Stimulated activated CD4-positive, alpha-beta T cell treated with anti-CD3 and anti-CD28 coated beads, Interleukin-1b, Interleukin-23, amount 100 ng/mL, for 24 hours (primary cell): ENCODE data around the gene ANKRD12.

Experiments used
- DNase-seq, 4 experiments: peaks; one replicate each; pipeline ENCODE4 v3.0.0-alpha.2; 2020; ENCODE audit warnings: low read depth in 4 of 4, low spot score in 1 of 4

The ANKRD12 gene

DNA sequence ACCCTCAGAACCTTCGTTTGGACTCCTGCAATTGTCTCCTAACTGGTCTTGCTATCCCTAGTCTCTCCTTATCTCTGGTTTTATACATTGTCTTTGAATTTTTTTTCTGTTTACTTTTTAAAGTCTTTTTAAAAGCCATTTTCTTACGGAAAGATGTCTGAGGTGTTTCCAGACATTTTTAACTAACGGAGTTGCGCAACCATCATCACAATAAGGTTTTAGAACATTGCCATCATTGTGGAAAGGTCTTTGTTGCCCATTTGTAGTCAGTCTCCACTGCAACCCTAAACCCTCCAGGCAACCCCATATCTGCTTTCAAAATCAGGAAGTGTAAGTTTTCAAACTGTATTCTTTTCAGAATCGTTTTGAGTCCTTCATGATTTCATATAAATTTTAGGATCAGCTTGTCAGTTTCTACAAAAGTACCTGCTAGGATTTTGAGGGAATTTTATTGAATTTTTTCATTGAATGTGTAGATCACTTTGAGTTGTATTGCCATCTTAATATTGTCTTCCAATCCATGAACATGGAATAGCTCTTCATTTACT lies 46.3 kb downstream of the ANKRD12 start:
- DNase-seq: no peak

DNA sequence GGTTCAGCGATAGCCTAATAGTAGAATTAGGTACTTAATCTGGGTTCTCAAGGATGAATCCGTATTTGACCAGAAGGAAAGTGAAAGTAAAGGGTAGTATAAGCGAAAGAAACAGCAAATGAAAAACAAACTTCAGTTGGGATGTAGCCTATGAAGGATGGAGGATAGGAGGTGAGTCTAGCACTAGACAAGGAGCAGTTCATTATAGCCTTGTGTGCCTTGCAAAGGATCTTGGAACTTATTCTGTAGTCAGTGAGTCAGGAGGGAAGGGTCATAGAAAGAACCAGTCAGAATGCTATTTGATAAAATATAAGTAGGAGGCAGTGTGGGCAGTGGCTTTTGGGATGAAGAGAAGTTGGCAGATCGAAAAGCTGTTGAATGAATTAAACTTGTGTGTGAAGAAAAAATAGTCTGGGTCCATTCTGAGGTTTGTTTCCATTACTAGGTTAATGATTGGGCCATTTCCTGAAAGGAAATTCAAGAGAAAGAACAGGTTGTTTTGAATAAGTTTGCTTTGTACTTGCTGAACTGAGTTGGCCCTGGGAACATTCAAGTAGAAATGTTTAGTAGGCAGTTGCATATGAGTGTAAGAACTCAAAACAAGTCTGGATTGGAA lies 48.5 kb downstream of the ANKRD12 start:
- DNase-seq: no peak

DNA sequence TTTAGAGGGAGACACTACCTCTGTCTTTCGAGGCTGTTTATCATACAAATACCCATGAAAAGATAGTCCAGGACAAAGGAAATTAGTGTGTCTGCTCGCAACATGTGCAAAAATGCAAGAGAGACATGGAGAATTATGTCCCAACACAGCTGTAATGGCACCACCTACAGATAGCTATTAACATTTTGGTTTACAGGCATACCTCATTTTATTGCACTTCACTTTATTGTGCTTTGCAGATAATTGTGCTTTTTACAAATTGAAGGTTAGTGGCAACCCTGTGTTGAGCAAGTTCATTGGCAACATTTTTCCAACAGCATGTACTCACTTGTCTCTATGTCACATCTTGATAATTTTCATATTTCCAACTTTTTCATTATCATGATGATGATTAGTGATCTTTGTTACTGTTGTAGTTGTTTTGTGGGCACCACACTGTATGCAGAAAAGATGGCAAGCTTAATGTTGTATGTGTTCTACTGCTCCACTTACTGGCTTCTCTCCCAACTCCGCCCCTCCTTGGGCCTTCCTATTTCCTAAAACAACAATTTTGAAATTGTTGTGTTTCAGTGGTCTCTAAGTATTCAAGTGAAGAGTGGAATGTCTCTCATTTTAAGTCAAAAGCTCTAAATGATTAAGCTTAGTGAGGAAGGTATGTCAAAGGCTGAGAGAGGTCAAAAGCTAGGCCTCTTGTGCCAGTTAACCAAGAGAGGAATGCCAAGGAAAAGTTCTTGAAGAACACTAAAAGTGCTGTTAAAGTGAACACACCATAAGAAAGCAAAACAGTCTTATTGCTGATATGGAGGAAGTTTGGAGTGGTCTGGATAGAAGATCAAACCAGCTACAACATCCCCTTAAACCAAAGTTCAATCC lies 52.0 kb downstream of the ANKRD12 start:
- no peak for DNase-seq

DNA sequence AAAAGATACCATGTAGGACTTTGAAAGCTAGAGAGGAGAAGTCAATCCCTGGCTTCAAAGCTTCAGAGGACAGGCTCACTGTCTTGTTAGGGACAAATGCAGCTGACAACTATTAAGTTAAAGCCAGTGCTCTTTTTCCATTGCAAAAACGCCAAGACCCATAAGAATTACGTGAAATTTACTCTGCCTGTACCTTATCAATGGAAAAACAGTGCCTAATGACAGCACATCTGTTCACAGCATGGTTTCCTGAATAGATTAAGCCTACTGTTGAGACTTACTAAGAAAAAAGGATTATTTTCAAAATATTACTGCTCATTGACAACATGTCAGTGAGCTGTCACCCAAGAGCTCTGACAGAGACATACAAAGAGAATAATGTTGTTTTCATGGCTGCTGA lies 52.9 kb downstream of the ANKRD12 start:
- DNase-seq: no peak

DNA sequence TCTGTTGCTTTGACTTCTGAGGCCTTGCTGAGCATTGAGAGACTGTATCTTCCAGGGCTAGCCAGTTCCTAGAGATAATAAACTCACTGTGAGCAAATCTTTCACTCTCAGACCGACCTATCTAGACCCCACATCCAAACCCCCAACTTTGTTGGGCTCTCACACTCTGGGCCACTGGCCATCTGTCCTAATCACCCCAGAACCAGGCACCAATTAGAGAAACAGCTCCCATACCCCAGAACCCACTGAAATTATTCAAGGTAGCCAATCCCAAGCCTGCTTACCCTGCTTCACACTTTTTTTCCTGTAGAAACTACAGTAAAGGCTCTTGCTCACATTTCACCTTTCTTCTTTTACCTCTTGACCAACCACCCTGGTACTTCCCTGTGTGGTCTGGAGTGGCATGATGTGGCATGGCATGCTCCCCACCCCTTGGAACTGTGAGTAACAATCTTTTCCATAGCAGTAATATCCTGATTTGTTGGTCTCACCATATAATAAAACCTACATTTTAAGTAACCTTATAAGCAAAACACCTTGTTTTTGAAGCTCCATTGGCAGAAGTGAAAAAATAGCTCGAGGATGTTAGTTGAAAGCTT lies 55.2 kb downstream of the ANKRD12 start:
- no peak for DNase-seq

DNA sequence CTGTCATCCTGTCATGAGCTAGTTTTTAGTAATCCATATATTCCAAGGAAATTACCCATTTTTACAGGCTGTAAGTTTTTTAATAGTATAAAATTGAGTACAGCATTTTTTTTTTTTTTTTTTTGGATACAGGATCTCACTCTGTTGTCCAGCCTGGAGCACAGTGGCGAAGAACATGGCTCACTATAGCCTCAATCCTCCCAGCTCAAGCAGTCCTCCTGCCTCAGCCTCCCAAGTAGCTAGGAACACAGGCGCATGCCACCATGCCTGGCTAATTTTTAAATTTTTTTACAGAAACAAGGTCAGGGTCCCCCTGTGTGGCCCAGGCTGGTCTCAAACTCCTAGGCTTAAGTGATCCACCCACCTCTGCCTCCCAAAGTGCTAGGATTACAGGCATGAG lies 56.5 kb downstream of the ANKRD12 start:
- no peak for DNase-seq

DNA sequence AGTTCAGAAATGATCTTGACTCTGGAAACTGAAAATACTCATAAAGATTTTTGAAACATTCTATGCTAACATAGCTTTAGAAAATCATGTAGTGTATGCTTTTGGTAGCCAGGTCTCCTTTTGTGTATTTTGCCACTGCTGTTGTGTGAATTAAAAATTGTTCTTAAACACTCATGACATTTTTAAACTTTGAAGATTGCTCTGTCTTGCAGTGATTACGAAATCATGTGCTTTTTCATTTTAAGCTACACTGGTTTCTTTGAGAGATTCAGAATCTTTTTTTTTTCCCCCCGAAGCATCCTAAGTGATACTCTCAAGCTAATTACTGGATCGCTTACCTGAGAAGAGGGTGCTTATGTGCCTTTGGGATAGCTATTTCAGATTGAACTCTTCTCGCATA lies 60.0 kb downstream of the ANKRD12 start:
- no peak for DNase-seq

DNA sequence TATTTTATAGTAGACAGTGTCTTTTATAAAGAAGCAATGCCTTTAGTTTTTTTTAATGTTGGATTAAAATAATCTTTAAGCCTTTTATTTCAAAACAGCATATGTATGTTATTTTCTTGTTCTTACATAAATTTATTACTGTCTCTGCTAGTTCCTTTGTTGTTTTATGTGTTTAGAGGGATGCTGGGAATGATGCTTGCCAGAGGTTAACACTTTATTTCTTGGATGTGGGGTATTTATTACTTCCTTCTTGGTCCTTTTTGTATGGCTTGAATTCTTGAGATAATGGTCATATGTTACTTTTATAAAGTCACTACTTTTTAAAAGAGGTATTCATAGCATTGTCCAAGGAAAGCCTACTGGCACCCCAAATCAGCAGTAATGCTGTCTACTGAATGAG lies 63.1 kb downstream of the ANKRD12 start:
- no peak for DNase-seq

DNA sequence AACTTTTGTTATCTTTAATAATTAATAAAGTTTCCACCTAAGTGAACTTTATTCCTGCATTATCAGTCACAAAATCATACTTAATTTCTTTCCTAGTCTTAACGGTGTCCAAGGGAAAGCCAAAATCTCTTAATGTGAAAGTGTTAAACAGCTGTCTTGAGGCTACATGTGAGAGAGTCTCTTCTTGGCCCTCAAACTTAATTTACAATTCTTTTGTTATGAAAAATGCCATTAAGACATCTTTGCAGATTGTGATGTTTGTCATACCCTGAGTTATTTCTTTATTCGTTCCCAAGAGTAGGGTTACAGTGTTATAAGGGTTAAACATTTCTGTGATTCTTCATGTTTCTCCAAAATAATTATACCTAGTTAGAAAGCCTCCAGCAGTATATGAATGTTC lies 64.6 kb downstream of the ANKRD12 start:
- DNase-seq: no peak

DNA sequence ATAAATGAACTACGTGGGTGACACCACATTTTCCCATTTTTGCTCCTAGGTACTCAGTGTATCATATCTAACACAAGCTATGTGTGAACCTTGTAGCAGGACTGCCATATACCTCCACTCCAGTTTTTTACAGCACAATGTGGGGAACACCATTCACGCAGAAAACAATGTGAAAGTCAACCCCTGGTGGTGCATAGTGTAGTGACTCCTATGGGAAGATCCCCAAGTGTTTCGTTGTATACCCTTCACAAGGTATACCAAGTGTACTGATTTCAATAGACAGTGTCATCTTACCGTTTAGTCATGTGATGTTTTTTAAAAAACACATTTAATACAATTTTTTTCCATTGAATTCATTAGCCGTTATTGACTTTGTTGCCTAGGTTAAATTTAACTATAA lies 68.1 kb downstream of the ANKRD12 start:
- DNase-seq: no peak

DNA sequence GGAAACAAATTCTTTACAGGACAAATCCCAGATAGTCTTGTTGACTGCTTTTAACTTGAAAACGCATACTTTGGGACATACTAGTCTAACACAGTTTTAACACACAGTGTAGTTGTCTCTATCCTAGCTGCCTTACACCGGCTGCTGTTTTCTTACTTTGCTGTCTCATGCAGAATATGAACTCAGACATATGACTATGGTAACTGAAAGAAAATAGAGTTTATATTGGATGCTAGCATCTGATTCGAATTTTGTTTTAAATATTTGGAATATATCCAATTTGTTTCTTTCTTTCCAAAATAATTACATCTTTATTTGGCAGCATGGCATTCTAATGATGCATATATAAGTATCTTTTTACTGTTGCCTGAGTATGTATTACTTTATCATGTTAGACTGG lies 69.8 kb downstream of the ANKRD12 start:
- DNase-seq: no peak

DNA sequence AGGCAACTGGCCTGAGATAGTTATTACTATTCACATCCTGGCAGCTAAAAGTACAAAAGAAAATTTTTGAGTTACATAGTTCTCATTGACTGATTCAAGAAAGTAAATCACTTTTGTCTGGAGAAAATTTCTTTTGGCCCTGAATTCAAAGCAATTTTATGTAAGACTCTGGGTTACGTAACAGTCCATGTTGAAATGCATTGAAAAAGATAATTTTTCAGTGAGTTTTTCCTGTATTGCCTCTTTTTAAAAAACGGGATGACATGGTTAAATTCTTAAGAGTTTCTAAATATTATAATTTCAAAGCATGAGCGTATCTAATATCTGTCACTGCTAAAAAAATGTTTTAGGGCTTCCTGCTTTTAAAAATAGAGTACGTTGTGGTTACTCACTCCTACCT lies 72.7 kb downstream of the ANKRD12 start:
- DNase-seq: no peak

DNA sequence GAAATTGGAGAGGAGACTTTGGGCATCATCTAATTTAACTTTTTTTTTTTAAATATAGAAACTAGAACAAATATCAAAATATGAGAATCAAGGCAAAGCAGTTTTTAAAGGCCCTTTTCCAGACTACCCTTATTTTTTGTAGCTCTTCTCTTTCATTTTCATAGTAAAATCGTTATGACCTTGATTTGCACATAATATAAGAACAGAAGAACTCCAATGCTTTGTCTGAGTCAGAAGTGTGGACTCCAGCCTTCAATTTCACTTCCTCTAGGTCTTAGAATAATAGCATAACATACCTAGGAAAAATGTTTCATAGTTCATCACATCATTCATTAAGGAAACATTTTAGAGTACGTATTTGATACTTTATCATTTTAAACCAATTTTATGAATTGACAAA lies 74.4 kb downstream of the ANKRD12 start:
- DNase-seq: no peak

DNA sequence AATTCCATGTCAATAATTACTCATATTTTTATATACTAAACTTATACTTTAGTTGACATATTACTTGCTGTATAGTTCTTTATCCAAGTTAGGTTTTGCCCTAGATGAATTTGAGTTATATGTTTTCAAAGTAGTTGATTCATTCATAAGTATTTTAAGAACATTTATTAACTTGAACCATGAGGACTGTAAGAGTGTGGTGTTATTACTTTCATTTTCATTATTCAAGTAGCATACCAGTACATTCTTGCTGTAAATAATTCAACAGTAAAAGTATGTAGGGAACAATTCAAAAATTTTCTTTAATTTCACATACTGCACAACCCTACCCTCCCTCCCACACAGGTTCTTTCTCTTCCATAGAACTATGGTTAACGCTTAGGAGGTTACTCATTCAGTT lies 75.4 kb downstream of the ANKRD12 start:
- DNase-seq: no peak

DNA sequence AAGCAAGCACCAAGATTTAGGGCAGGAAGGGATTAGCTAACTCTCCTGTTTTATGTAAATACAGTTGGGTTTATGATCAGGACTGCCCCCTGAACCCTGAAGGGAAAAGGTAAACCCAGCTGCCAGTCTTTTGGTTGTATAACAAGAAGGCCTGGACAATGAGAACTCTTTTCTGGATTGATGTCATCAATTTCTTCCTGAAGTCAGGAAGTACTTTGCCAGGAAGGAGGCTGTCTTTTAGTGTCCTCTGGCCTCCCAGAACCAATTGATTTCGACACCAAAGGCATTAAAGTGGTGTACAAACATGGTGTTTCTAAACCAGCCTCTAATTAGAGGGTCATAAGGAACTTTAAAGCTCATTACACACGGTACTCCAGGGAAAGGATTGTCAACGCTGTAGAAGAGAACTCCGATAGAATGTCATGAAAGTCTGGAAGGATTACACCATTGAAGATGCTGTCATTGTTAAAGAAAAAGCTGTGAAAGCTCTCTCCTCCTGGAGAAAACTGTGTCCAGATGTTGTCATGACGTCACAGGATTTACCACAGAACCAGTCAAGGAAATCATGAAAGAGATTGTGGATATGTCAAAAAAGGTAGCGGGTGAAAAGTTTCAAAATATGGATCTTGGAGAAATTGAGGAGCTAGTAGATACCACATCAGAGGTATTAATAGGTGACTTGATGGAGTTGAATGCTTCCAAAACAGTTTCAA lies 78.8 kb downstream of the ANKRD12 start:
- DNase-seq: no peak

DNA sequence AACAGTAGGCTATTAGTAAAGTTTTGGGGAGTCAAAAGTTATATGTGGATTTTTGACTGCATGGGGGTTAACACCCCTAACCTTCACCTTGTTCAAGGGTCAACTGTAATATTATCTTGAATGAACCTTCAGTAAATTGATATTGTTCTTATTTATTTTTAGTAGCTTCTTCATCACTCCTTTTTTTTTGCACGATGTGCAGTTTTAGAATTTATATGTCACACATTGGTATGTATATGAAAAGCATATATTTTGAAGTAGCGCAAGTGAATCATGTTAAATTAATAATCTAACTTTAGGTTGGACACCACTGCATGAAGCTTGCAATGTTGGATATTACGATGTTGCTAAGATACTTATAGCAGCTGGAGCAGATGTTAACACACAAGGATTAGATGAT lies 79.9 kb downstream of the ANKRD12 start:
- no peak for DNase-seq

DNA sequence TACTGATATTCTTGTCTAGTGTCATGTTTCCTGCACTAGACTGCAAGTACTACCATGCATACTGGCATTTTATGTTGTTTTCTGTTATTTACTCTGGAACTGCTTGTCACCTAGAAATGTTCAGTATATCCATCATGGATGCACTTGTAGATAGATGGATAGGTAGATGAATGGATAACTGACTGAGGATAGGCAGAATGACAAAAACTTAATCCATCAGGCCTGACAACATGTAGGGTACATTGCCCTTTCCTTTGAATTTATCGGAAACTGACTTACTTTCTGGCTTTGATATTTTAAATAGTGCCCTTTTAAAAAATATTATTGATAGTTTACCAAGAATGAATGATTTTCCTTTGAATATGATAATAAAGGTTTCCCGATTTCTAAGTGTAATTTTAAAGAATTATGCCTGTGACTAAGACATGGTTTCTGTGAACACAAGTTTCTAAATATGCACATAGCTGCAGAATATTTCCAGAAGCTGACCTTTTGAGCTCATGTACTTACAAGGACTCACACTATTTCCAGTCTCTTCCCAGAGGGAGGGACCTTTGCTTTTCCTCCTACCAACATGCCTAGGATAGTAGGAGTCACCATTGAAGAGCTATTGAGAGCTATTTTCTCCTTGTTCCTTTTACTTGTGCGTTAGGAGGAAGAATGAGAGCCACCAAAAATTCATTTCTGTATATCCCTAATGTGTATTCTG lies 81.3 kb downstream of the ANKRD12 start:
- DNase-seq: no peak

DNA sequence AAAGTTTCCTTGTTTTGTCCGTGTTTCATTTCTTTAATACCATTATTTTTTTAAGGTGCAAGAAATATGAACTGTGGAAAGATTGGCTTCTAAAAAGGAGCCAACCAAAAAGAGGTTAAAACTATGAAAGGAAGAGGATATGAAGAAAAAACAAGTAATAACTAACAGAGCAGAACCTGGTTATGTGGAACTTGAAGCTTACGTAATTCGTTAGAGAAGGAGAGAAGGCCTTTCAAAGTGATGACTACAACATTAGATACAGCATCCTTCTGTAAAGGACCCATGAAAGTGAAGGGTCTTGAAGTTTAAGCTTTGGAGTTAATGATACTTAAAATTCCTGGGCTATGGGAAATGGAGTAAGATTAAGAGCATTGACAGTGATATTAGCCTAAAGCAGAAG lies 84.5 kb downstream of the ANKRD12 start:
- no peak for DNase-seq

DNA sequence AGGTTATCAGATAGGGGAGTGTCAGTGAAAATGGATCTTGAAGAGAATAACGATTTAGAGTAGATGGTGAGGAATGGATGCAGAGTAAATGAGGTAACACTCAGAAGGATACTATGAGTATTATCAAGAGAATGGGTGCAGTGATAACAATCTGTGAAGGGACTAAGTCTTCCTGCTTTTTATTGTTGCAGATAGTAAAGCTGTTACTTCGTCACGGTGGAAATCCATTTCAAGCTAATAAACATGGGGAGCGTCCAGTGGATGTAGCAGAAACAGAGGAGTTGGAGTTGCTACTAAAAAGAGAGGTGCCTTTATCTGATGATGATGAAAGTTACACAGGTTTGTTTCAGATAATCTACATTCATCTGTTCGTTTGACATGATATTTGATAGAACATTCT lies 85.1 kb downstream of the ANKRD12 start:
- no peak for DNase-seq

DNA sequence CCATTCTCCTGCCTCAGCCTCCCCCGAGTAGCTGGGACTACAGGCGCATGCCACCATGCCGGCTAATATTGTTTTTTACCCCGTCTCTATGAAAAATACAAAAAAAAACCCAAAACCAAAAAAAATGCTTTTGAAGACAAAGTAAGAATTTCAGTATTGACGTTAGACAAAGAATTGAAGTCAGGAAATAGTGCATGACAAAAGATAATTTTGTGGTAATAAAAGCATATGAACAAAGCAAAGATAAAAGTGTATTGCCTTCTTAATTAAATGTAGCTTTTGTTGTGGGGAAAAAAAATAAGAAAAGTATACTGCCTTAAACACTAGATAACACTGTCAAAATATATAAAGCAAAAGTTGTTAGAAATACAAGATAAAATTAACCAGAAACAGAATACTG lies 86.8 kb downstream of the ANKRD12 start:
- no peak for DNase-seq

DNA sequence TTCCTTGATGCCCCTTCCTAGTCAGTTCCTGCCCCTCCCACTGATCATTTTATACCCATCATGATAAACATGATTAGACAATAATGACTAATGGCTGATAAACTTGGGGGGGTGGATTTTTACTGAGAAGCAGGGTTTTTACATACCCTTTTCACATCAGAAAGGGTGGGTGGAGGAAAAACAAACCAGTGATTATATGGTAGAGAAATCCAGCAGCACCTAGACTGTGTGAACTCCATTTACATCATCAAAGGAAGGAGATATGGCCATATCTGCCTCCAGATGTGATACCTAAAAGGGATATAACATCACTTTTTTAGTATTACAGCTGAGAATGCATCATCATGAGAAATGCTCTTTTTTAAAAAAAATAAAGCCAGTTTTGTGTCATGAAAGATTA lies 89.9 kb downstream of the ANKRD12 start:
- no peak for DNase-seq
